ENCODE measurements around the gene CCZ1B.
"Not testable (repeated sequence)": the region's sequence is repeated elsewhere in the genome, so short reads cannot be mapped to it uniquely, and the experiment has no call there.

DNA sequence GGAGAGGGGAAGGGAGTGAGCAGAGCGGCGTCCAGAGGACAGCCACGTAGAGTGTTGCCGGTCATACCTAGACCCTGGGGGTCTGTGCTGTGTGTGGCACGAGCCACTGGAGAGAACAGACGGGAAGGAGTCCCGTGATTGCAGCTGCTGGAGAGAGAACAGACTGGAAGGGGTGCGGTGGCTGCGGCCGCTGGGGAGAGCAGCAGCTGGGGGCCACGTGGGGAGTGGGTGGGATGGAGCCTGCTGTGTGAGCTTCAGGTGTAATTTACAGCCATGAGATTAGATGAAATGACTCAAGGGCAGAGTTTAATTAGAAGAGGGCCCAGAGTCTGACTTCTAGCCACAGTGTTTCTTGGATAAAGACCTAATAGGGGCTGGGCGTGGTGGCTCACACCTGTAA lies 76.7 kb downstream of the CCZ1B start:
- not testable (repeated sequence) for TF ChIP-seq EZH2 (IDR thresholded peaks at IDR 0.05); POLR2AphosphoS5 (IDR thresholded peaks at IDR 0.05; ENCODE audit: borderline replicate concordance, low read depth, low read length); FOXP2 (optimal IDR thresholded peaks at IDR 0.05; ENCODE audit: control extremely low read depth, extremely low read length, insufficient read depth)

Data from SK-N-MC (cell line).